H1 (cell line): ENCODE results near the gene PEX13. TPM values are rescaled to one million over a fixed set of nuclear protein-coding genes. Genes with fewer than 3 reads are reported as not detected.

Experiments
- CBX8 ChIP-seq: fragments of 300-800, 300-1000 bp; sonication (generic); IDR thresholded peaks from 2 replicates; pipeline ENCODE4 v1.7.1; 2016; ENCODE audit warnings: low read depth, low read length, borderline replicate concordance
- JUN ChIP-seq: IDR thresholded peaks from 2 replicates; pipeline ENCODE4 v1.6.1; 2011; ENCODE audit warnings: low read depth, mild to moderate bottlenecking, improper control_type of control experiment, low read length
- KDM5A ChIP-seq: fragments of 200-600 bp; IDR thresholded peaks from 2 replicates; pipeline ENCODE4 v1.7.1; 2012; ENCODE audit warnings: mild to moderate bottlenecking, low read length, inconsistent platforms, mixed read lengths
- MAFK ChIP-seq: IDR thresholded peaks from 2 replicates; pipeline ENCODE4 v1.6.1; 2012; ENCODE audit warnings: low read depth, mild to moderate bottlenecking, improper control_type of control experiment, low read length
- PHF8 ChIP-seq: fragments of 200-600 bp; sonication (generic); conservative IDR thresholded peaks from 2 replicates; pipeline ENCODE4 v1.7.1; 2012; ENCODE audit warnings: low read depth, mild to moderate bottlenecking, inconsistent platforms, low read length, moderate library complexity
- polyA plus RNA-seq, 7 experiments: library from polyadenylated mRNA; depleted of rRNA in 3 of 7; stranded (reverse) in 5 of 7; unstranded in 2 of 7; fragments of >200 nt in 5 of 7; fragments of 200-250 nt in 2 of 7; gene quantifications; 1 replicate in 5 of 7; 2 replicates in 1 of 7; 4 replicates in 1 of 7; pipeline versions ENCODE4 v1.2.1 to v1.2.3, GENCODE V29; 2011 to 2013; ENCODE audit warnings: missing spikeins in 2 of 7, mixed read lengths in 2 of 7
- total RNA-seq: library from RNA; stranded (reverse); fragmentation: NEBNext Ultra II Directional; extraction: Animal tissue kit (Norgen Biotek cat#: 25700); gene quantifications from 2 replicates; pipeline ENCODE4 v1.2.1, GENCODE V29; 2021
- TF ChIP-seq, protein P1 (sequence below): fragments of 300-600 bp; sonication (generic); IDR thresholded peaks from 2 replicates; pipeline ENCODE4 v1.7.1; 2012; ENCODE audit warnings: low read length, moderate library complexity, mild to moderate bottlenecking, inconsistent platforms; ENCODE audit not compliant: insufficient replicate concordance

Gene PEX13
- total and polyA plus RNA-seq, 2 of the 8 experiments (the other 6 are each of a cell fraction or from before 2014, with no cell fraction given): 16.8 to 22.3 TPM

GRCh38 chr2:60973705-60974104, 43.8 kb upstream of the PEX13 start (continued):
- TF ChIP-seq, protein P1, sequence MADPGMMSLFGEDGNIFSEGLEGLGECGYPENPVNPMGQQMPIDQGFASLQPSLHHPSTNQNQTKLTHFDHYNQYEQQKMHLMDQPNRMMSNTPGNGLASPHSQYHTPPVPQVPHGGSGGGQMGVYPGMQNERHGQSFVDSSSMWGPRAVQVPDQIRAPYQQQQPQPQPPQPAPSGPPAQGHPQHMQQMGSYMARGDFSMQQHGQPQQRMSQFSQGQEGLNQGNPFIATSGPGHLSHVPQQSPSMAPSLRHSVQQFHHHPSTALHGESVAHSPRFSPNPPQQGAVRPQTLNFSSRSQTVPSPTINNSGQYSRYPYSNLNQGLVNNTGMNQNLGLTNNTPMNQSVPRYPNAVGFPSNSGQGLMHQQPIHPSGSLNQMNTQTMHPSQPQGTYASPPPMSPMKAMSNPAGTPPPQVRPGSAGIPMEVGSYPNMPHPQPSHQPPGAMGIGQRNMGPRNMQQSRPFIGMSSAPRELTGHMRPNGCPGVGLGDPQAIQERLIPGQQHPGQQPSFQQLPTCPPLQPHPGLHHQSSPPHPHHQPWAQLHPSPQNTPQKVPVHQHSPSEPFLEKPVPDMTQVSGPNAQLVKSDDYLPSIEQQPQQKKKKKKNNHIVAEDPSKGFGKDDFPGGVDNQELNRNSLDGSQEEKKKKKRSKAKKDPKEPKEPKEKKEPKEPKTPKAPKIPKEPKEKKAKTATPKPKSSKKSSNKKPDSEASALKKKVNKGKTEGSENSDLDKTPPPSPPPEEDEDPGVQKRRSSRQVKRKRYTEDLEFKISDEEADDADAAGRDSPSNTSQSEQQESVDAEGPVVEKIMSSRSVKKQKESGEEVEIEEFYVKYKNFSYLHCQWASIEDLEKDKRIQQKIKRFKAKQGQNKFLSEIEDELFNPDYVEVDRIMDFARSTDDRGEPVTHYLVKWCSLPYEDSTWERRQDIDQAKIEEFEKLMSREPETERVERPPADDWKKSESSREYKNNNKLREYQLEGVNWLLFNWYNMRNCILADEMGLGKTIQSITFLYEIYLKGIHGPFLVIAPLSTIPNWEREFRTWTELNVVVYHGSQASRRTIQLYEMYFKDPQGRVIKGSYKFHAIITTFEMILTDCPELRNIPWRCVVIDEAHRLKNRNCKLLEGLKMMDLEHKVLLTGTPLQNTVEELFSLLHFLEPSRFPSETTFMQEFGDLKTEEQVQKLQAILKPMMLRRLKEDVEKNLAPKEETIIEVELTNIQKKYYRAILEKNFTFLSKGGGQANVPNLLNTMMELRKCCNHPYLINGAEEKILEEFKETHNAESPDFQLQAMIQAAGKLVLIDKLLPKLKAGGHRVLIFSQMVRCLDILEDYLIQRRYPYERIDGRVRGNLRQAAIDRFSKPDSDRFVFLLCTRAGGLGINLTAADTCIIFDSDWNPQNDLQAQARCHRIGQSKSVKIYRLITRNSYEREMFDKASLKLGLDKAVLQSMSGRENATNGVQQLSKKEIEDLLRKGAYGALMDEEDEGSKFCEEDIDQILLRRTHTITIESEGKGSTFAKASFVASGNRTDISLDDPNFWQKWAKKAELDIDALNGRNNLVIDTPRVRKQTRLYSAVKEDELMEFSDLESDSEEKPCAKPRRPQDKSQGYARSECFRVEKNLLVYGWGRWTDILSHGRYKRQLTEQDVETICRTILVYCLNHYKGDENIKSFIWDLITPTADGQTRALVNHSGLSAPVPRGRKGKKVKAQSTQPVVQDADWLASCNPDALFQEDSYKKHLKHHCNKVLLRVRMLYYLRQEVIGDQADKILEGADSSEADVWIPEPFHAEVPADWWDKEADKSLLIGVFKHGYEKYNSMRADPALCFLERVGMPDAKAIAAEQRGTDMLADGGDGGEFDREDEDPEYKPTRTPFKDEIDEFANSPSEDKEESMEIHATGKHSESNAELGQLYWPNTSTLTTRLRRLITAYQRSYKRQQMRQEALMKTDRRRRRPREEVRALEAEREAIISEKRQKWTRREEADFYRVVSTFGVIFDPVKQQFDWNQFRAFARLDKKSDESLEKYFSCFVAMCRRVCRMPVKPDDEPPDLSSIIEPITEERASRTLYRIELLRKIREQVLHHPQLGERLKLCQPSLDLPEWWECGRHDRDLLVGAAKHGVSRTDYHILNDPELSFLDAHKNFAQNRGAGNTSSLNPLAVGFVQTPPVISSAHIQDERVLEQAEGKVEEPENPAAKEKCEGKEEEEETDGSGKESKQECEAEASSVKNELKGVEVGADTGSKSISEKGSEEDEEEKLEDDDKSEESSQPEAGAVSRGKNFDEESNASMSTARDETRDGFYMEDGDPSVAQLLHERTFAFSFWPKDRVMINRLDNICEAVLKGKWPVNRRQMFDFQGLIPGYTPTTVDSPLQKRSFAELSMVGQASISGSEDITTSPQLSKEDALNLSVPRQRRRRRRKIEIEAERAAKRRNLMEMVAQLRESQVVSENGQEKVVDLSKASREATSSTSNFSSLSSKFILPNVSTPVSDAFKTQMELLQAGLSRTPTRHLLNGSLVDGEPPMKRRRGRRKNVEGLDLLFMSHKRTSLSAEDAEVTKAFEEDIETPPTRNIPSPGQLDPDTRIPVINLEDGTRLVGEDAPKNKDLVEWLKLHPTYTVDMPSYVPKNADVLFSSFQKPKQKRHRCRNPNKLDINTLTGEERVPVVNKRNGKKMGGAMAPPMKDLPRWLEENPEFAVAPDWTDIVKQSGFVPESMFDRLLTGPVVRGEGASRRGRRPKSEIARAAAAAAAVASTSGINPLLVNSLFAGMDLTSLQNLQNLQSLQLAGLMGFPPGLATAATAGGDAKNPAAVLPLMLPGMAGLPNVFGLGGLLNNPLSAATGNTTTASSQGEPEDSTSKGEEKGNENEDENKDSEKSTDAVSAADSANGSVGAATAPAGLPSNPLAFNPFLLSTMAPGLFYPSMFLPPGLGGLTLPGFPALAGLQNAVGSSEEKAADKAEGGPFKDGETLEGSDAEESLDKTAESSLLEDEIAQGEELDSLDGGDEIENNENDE: no peak
- TF ChIP-seq JUN (no peak), PHF8 (no peak), MAFK (no peak), KDM5A (no peak), CBX8 (no peak)
